HepG2 (cell line): Measurements from ENCODE around the gene HYCC2. TPM values are rescaled to one million over a fixed set of nuclear protein-coding genes. Genes with fewer than 3 reads are reported as not detected.

Experiments
- ATF2 ChIP-seq: sonication (generic); formaldehyde crosslinking; IDR thresholded peaks from 2 replicates; pipeline ENCODE4 v1.4.0; 2020; ENCODE audit warnings: missing genetic modification reagents
- IKZF4 ChIP-seq: sonication (generic); formaldehyde crosslinking; IDR thresholded peaks from 2 replicates; pipeline ENCODE4 v1.5.1; 2020; ENCODE audit warnings: borderline replicate concordance, mild to moderate bottlenecking, low read depth, missing genetic modification reagents; ENCODE audit errors: not compliant biosample characterization
- MLLT10 ChIP-seq: sonication (generic); formaldehyde crosslinking; IDR thresholded peaks from 2 replicates; pipeline ENCODE4 v1.4.0; 2020; ENCODE audit warnings: missing genetic modification reagents
- NAIF1 ChIP-seq: sonication (generic); formaldehyde crosslinking; IDR thresholded peaks from 2 replicates; pipeline ENCODE4 v1.5.0; 2020; ENCODE audit warnings: mild to moderate bottlenecking, missing genetic modification reagents, borderline replicate concordance
- NFAT5 ChIP-seq: sonication (generic); formaldehyde crosslinking; IDR thresholded peaks from 2 replicates; pipeline ENCODE4 v1.4.0; 2020; ENCODE audit warnings: missing genetic modification reagents
- NR0B2 ChIP-seq: sonication (generic); formaldehyde crosslinking; IDR thresholded peaks from 2 replicates; pipeline ENCODE4 v1.4.0; 2020; ENCODE audit warnings: mild to moderate bottlenecking, missing genetic modification reagents
- RBFOX2 ChIP-seq: fragments of 200-400 bp; formaldehyde crosslinking; IDR thresholded peaks from 2 replicates; pipeline ENCODE4 v1.6.1; 2017; ENCODE audit warnings: low read depth, mild to moderate bottlenecking, low read length
- TCF12 ChIP-seq, 2 experiments: fragments of 450-650 bp in 1 of 2; sonication (generic) in 1 of 2; formaldehyde crosslinking in 1 of 2; IDR thresholded peaks; 2 replicates each; pipeline versions ENCODE4 v1.6.1 to v1.8.0; 2017 to 2022; ENCODE audit warnings: antibody characterized with exemption in 1 of 2, mild to moderate bottlenecking in 1 of 2, missing genetic modification reagents in 1 of 2, moderate library complexity in 1 of 2
- TCF7 ChIP-seq: sonication (generic); IDR thresholded peaks from 2 replicates; pipeline ENCODE4 v1.6.1; 2016; ENCODE audit warnings: antibody characterized with exemption, low read depth
- TRAFD1 ChIP-seq: sonication (generic); formaldehyde crosslinking; IDR thresholded peaks from 2 replicates; pipeline ENCODE4 v1.5.1; 2020; ENCODE audit warnings: missing genetic modification reagents, mild to moderate bottlenecking, borderline replicate concordance
- XRCC5 ChIP-seq: fragments of 200-400 bp; formaldehyde crosslinking; optimal IDR thresholded peaks from 2 replicates; pipeline ENCODE3; 2017; ENCODE audit warnings: mild to moderate bottlenecking, low read length
- ZBTB39 ChIP-seq: sonication (generic); formaldehyde crosslinking; IDR thresholded peaks from 2 replicates; pipeline ENCODE4 v1.5.0; 2020; ENCODE audit warnings: missing genetic modification reagents
- ZBTB7B ChIP-seq: sonication (generic); formaldehyde crosslinking; IDR thresholded peaks from 2 replicates; pipeline ENCODE4 v1.4.0; 2020; ENCODE audit warnings: missing genetic modification reagents
- ZNF552 ChIP-seq: sonication (generic); formaldehyde crosslinking; IDR thresholded peaks from 2 replicates; pipeline ENCODE4 v1.9.0; 2022; ENCODE audit warnings: missing genetic modification reagents, mild to moderate bottlenecking, borderline replicate concordance
- ZNF564 ChIP-seq: sonication (generic); formaldehyde crosslinking; IDR thresholded peaks from 2 replicates; pipeline ENCODE4 v1.8.1; 2023; ENCODE audit warnings: mild to moderate bottlenecking, missing genetic modification reagents
- polyA plus RNA-seq, 8 experiments: library from polyadenylated mRNA; depleted of rRNA in 3 of 8; stranded (reverse) in 7 of 8; unstranded in 1 of 8; fragments of >200 nt; fragmentation: Illumina TruSeq in 4 of 8; extraction: Trizol in 4 of 8; gene quantifications; 2 replicates each; pipeline versions ENCODE4 v1.2.1 to v1.2.3, GENCODE V29; 2011 to 2016; ENCODE audit warnings: low read depth in 4 of 8, missing spikeins in 1 of 8, mixed read lengths in 1 of 8; ENCODE audit not compliant: insufficient read depth in 1 of 8
- total RNA-seq, 5 experiments: library from RNA; depleted of rRNA; stranded (reverse); fragments of >200 nt; fragmentation: Illumina TruSeq; extraction: Trizol; gene quantifications; 2 replicates each; pipeline ENCODE4 v1.2.3, GENCODE V29; 2016; ENCODE audit warnings: low read depth in 1 of 5

Gene HYCC2
- total and polyA plus RNA-seq, 2 of the 13 experiments (the other 11 are each of a cell fraction or from before 2014, with no cell fraction given) = 4.7 to 13.9 TPM

- peak; percentile 93 for TF ChIP-seq NR0B2 (CRISPR knock-in tag)
- no peak for TF ChIP-seq NFAT5 (CRISPR knock-in tag)
- TF ChIP-seq NAIF1 (CRISPR knock-in tag) = peak; percentile 82
- TF ChIP-seq RBFOX2 = peak; percentile 75
- no peak for TF ChIP-seq TCF7
- TF ChIP-seq ATF2 (CRISPR knock-in tag) = peak; percentile 15; the same call in 1 of the 2 replicates
- TF ChIP-seq MLLT10 (CRISPR knock-in tag) = no peak
- TF ChIP-seq ZBTB7B = peak; percentile 98
- peak; percentile 81 for TF ChIP-seq ZNF564 (CRISPR knock-in tag)
- TF ChIP-seq ZNF552 (CRISPR knock-in tag) = peak; percentile 67; the same call in 1 of the 2 replicates
- no peak for TF ChIP-seq ZBTB39 (CRISPR knock-in tag)
- TF ChIP-seq TCF12 (IDR thresholded peaks at IDR 0.05) = no peak
- no peak; the same call in 1 of the 2 replicates for TF ChIP-seq TCF12 (CRISPR knock-in tag; IDR thresholded peaks at IDR 0.05)
- peak; percentile 96 for TF ChIP-seq XRCC5
- TF ChIP-seq TRAFD1 (CRISPR knock-in tag) = no peak
- no peak for TF ChIP-seq IKZF4
Observed at GRCh38 chr2:201118121-201118960, 46.9 kb upstream of the HYCC2 start (continued).
